ENCODE data around the gene TSSK6.
A peak's percentile ranks its signal among the peaks of the same experiment; 100 is the strongest.

Gene TSSK6

GRCh38 chr19:19502808-19503602 is 12.3 kb downstream of the TSSK6 start:
- no peak for DNase-seq

GRCh38 chr19:19502281-19502680 is 13.1 kb downstream of the TSSK6 start:
- DNase-seq: no peak

DNA sequence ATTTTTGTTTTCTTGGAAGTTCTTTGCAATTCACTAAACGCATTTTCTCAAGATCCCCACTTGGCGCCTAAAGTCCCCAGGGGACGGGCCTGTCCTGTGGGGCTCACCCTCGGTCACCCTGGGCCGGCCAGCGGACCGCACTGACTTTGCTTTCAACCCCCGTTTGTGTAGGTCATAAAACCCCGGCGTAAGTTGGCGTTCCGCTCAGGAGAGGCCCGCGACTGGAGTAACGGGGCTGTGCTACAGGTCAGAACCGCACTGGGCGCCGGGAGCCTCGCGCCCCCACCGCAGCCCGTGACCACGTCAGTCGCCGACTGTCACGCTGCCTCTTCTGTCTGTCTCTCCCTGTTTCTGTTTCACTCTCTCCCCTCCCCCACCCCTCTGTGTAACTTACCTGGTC is 13.6 kb downstream of the TSSK6 start:
- no peak for DNase-seq

GRCh38 chr19:19500975-19501644 is 14.2 kb downstream of the TSSK6 start:
- DNase-seq: no peak

- DNase-seq: no peak
Observed at GRCh38 chr19:19499272-19499995, 15.9 kb downstream of the TSSK6 start.

- DNase-seq: no peak
Observed at GRCh38 chr19:19498255-19498991, 16.9 kb downstream of the TSSK6 start.

- no peak for DNase-seq
Observed at GRCh38 chr19:19495614-19496603, 19.4 kb downstream of the TSSK6 start.

GRCh38 chr19:19493841-19494546 is 21.4 kb downstream of the TSSK6 start:
- DNase-seq: no peak

GRCh38 chr19:19492026-19492610 is 23.2 kb downstream of the TSSK6 start:
- DNase-seq: no peak

GRCh38 chr19:19491321-19492025 is 23.9 kb downstream of the TSSK6 start:
- no peak for DNase-seq

GRCh38 chr19:19490214-19490968 is 25.0 kb downstream of the TSSK6 start:
- peak; percentile 89 for DNase-seq

- no peak for DNase-seq
Observed at GRCh38 chr19:19489804-19490204, 25.5 kb downstream of the TSSK6 start.

DNA sequence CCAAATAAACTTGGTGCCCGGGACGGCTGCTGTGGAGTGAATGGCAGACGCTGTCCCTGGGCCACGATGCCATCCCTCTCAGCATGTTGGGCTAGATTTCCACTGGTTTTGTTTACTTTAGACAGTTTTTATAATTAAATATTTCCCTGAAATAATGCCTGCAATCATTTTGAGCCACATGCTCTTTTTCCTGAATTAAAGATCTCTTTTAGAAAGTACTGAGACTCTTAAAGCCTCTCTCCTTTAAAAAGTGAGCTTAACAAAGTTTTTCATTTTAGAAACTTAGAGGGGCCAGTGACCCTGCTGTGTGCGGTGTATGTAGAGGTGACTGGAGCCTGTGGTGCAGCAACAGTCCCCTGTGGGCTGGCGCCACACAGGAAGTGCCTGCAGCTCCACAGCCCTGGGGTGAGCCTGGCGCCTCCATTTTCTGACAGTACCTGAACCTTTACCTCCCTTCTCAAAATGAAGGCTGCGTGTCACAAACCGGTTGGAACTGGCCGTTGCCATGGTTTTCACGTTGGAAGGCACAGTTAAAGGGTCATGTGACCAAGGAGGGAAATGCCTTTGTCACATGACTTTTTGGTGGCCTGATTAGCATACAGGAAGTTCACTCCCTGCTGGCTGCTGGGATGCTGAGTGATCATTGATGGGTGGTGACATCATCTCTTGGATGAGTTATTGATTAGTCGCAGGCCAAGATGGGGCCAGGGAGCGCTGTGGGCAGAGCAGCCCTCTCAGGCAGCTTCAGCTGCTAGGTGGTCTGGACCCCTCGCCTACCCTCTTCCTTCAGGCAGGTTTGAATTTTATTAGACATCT is 26.3 kb downstream of the TSSK6 start:
- peak; percentile 96 for DNase-seq

DNA sequence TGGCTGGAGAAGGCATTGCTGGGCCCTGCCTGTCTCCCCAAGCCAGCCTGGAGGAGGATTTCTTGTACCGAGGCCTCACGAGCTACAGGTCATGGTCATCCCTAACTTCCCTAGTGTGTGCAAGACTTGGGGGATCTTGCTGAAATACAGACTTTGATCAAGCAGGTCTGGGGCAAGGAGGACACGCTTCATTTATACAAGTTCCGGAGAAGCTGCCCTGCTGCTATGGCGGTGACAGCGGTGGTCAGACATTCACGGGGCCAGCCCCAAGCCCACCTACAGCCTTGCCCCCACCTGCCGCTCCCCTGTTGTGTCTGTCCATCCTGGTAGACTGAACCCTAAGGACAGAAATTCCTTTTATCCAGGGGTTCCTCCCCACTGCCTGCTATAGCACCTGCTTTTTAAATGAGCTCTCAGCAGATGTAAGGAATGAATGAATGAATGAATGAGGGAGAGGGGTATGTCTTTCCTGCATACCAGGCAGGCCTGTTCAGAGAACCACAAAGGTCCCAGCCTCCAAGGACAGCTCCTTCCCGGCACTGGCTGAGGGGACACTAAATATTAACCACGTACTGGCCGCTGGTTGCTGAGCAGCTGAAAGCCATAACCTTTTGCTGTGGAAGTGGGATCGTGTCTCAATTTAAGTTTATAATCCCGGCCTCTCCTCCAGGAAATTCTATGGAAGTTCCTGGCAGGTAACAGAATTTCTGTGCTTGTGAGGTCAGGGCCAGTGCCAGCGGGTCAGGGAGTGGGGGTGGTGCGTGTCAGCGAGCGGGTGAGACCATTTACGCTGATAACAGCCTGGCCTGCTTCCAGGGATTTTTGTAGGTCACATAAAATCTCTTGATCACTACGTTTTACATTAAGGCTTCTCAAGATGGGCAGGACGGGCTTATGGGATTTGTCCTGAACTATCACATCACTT is 27.1 kb downstream of the TSSK6 start:
- no peak for DNase-seq

- DNase-seq: no peak
Observed at GRCh38 chr19:19487077-19487949, 28.0 kb downstream of the TSSK6 start.

All from CD4-positive, alpha-beta T cell treated with Interleukin-12 subunit alpha and Interleukin-12 subunit beta, for 1 hour (primary cell).